ENCODE measurements around the gene TMBIM6.
A peak's percentile ranks its signal among the peaks of the same experiment; 100 is the strongest.
"Not testable (repeated sequence)": the region's sequence is repeated elsewhere in the genome, so short reads cannot be mapped to it uniquely, and the experiment has no call there.

The TMBIM6 gene

DNA sequence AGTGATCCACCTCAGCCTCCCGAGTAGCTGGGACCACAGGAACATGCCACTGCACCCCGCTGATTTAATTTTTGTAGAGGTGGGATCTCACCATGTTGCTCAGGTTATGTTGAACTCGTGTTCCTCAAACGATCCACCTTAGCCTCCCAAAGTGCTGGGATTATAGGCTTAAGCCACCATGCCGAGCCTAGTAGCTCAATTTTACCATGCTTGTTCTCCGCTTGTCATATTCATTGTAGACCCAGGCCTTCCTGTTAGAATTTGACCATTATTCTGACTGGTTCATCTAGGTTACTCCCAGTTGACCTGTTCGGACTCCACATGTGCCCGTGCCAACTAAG lies 24.7 kb downstream of the TMBIM6 start:
- TF ChIP-seq, protein P1, sequence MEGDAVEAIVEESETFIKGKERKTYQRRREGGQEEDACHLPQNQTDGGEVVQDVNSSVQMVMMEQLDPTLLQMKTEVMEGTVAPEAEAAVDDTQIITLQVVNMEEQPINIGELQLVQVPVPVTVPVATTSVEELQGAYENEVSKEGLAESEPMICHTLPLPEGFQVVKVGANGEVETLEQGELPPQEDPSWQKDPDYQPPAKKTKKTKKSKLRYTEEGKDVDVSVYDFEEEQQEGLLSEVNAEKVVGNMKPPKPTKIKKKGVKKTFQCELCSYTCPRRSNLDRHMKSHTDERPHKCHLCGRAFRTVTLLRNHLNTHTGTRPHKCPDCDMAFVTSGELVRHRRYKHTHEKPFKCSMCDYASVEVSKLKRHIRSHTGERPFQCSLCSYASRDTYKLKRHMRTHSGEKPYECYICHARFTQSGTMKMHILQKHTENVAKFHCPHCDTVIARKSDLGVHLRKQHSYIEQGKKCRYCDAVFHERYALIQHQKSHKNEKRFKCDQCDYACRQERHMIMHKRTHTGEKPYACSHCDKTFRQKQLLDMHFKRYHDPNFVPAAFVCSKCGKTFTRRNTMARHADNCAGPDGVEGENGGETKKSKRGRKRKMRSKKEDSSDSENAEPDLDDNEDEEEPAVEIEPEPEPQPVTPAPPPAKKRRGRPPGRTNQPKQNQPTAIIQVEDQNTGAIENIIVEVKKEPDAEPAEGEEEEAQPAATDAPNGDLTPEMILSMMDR (IDR thresholded peaks at IDR 0.05; ENCODE audit: insufficient read depth, low read length, poor library complexity, severe bottlenecking), result no peak
- Histone ChIP-seq H3K27me3 (replicated peaks; ENCODE audit: control insufficient read depth, insufficient read depth, low read length) (no peaks in the 10 kb centered on the region), H3K36me3 (ENCODE audit: control insufficient read depth, insufficient read depth, low read length) (peaks cover 24% of the 10 kb centered on the region), H3K4me3 (replicated peaks; ENCODE audit: low read depth, low read length) (no peak overlapping the region)
- no peak for DNase-seq (ENCODE audit: extremely low read depth, insufficient read length)

DNA sequence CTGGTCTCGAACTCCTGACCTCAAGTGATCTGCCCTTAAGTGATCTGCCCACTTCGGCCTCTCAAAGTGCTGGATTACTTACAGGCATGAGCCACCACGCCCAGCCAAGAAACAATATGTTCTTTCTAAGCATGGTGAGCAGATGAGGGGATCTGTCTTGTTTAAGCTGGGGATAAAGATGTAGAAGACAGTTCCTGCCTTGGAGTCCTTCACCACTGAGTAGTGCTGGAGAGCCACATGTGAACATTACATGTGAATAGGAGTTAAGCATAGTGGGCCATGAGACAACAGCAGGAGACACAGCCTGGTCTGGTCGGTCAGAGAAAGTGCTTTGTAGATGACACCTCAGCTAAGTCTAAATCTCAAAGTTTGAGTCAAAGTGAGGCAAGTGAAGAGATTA lies 26.0 kb downstream of the TMBIM6 start:
- Histone ChIP-seq H3K36me3 (ENCODE audit: control insufficient read depth, insufficient read depth, low read length) (peaks cover 16% of the 10 kb centered on the region), H3K4me3 (replicated peaks; ENCODE audit: low read depth, low read length) (no peak overlapping the region), H3K27me3 (replicated peaks; ENCODE audit: control insufficient read depth, insufficient read depth, low read length) (no peaks in the 10 kb centered on the region)
- TF ChIP-seq, protein P1 (IDR thresholded peaks at IDR 0.05; ENCODE audit: insufficient read depth, low read length, poor library complexity, severe bottlenecking), result no peak
- DNase-seq (ENCODE audit: extremely low read depth, insufficient read length), result no peak

DNA sequence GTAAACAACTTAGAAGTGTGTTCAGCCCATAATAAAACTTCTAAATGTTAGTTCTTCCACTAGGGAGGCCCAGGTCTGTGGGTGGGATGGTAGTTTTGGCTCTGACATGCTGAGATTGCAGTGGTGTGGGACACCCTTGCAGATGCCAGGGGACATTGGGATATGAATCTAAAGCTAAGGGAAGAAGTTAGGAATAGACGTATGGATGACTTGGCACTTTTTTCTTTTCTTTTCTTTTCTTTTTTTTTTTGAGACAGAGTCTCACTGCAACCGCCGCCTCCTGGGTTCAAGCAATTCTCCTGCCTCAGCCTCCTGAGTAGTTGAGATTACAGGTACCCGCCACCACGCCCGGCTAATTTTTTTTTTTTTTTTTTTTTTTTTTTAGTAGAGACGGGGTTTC lies 31.7 kb downstream of the TMBIM6 start:
- not testable (repeated sequence) for H3K36me3 ChIP-seq (ENCODE audit: control insufficient read depth, insufficient read depth, low read length); H3K27me3 ChIP-seq (replicated peaks; ENCODE audit: control insufficient read depth, insufficient read depth, low read length); H3K4me3 ChIP-seq (replicated peaks; ENCODE audit: low read depth, low read length); DNase-seq (ENCODE audit: extremely low read depth, insufficient read length)

DNA sequence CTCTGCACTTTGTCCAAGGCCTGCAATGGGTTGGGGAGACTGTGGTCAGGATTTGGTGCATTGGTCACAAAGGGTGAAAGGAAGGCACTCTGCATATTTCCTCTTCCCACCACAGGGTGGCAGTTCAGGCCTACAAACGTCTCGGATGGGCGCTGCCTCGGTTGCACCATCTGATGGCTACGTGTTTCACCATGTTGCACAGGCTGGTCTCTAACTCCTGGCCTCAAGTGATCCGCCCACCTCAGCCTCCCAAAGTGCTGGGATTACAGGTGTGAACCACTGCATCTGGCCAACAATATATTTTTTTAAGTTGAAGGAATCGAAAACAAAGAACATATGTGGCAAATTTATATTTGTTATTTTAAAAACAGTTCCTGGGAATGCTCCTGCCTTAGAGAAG lies 35.1 kb downstream of the TMBIM6 start:
- Histone ChIP-seq H3K36me3 (ENCODE audit: control insufficient read depth, insufficient read depth, low read length) (no peaks in the 10 kb centered on the region), H3K4me3 (replicated peaks; ENCODE audit: low read depth, low read length) (no peak overlapping the region), H3K27me3 (replicated peaks; ENCODE audit: control insufficient read depth, insufficient read depth, low read length) (no peaks in the 10 kb centered on the region)
- DNase-seq (ENCODE audit: extremely low read depth, insufficient read length), result peak; percentile 38
- TF ChIP-seq, protein P1 (IDR thresholded peaks at IDR 0.05; ENCODE audit: insufficient read depth, low read length, poor library complexity, severe bottlenecking), result peak; percentile 72

DNA sequence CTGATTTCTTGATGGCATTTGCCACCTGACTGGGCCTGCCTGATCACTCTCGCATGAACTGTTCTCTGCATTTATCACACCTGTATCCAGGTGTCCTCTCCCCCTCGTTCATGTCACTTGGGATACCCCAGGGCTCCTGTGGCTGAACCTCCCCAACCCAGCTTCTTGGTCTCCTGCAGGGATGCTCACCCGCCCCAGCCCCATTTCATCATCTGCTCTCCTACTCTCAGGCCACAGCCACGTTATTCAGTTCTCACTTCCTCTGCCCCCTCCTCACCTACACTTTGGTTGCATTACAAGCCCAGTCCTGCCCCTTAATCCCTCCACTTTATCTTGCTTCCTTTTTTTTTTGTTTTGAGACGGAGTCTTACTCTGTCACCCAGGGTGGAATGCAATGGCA lies 35.5 kb downstream of the TMBIM6 start:
- Histone ChIP-seq H3K4me3 (replicated peaks; ENCODE audit: low read depth, low read length) (no peak overlapping the region), H3K27me3 (replicated peaks; ENCODE audit: control insufficient read depth, insufficient read depth, low read length) (no peaks in the 10 kb centered on the region), H3K36me3 (ENCODE audit: control insufficient read depth, insufficient read depth, low read length) (no peaks in the 10 kb centered on the region)
- TF ChIP-seq, protein P1 (IDR thresholded peaks at IDR 0.05; ENCODE audit: insufficient read depth, low read length, poor library complexity, severe bottlenecking), result no peak
- no peak for DNase-seq (ENCODE audit: extremely low read depth, insufficient read length)

DNA sequence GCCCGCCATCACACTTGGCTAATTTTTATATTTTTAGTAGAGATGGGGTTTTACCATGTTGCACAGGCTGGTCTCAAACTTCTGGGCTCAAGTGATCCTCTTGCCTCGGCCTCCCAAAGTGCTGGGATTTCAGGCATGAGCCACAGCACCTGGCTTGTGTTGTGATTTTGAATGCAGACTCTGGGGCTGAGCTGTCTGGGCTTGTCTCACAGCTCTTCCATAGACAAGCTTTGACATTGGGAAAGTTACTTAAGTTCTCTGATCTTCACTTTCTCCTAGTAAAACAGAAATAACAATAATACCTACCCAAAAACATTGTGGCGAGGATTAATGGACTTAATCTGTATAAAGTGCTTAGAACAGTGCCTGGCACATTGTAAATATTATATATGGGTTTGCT lies 36.0 kb downstream of the TMBIM6 start:
- Histone ChIP-seq H3K36me3 (ENCODE audit: control insufficient read depth, insufficient read depth, low read length) (no peaks in the 10 kb centered on the region), H3K4me3 (replicated peaks; ENCODE audit: low read depth, low read length) (no peak overlapping the region), H3K27me3 (replicated peaks; ENCODE audit: control insufficient read depth, insufficient read depth, low read length) (no peaks in the 10 kb centered on the region)
- DNase-seq (ENCODE audit: extremely low read depth, insufficient read length), result no peak
- TF ChIP-seq, protein P1 (IDR thresholded peaks at IDR 0.05; ENCODE audit: insufficient read depth, low read length, poor library complexity, severe bottlenecking), result no peak
